ENCODE measurements around the gene CABLES2.

GRCh38 chr20:62346398-62347150, 60.5 kb downstream of the CABLES2 start:
- TF ChIP-seq CTCF (IDR thresholded peaks at IDR 0.05) (no peak), EZH2phosphoT487 (IDR thresholded peaks at IDR 0.05) (no peak)
